KMS-11 (cell line): ENCODE results near the gene GFPT1.

Experiments used
- H2AFZ ChIP-seq: fragments of 200-600 bp; sonication (generic); 2 replicates; pipeline ENCODE4 v1.6.1; 2016; ENCODE audit warnings: antibody characterized with exemption, mixed run types, low read depth
- H3K27ac ChIP-seq: fragments of 200-600 bp; sonication (generic); 2 replicates; pipeline ENCODE4 v1.6.1; 2016; ENCODE audit warnings: mild to moderate bottlenecking, mixed run types
- H3K27me3 ChIP-seq: fragments of 200-600 bp; sonication (generic); 2 replicates; pipeline ENCODE4 v1.6.1; 2017; ENCODE audit warnings: mild to moderate bottlenecking, low read depth, mixed run types, moderate library complexity; ENCODE audit not compliant: insufficient read depth
- H3K36me3 ChIP-seq: fragments of 200-600 bp; sonication (generic); 2 replicates; pipeline ENCODE4 v1.6.1; 2017; ENCODE audit warnings: mild to moderate bottlenecking, mixed run types; ENCODE audit not compliant: insufficient read depth
- H3K4me1 ChIP-seq: fragments of 200-600 bp; sonication (generic); 2 replicates; pipeline ENCODE4 v1.6.1; 2016; ENCODE audit warnings: mild to moderate bottlenecking, low read depth, mixed run types; ENCODE audit not compliant: poor library complexity, severe bottlenecking
- H3K4me2 ChIP-seq: fragments of 200-600 bp; sonication (generic); 2 replicates; pipeline ENCODE4 v1.7.0; 2016; ENCODE audit warnings: mild to moderate bottlenecking, mixed run types
- H3K4me3 ChIP-seq: fragments of 200-600 bp; sonication (generic); IDR thresholded peaks from 2 replicates; pipeline ENCODE4 v1.6.1; 2017; ENCODE audit warnings: low read depth, low read length, mixed read lengths; ENCODE audit not compliant: insufficient read depth
- H3K79me2 ChIP-seq: fragments of 200-600 bp; sonication (generic); 2 replicates; pipeline ENCODE4 v1.6.1; 2016; ENCODE audit warnings: low read depth, mixed run types; ENCODE audit not compliant: insufficient read depth
- H3K9ac ChIP-seq: fragments of 200-600 bp; sonication (generic); 2 replicates; pipeline ENCODE4 v1.6.1; 2016; ENCODE audit warnings: mild to moderate bottlenecking, mixed run types
- H4K20me1 ChIP-seq: fragments of 200-600 bp; sonication (generic); 2 replicates; pipeline ENCODE4 v1.6.1; 2016; ENCODE audit warnings: mild to moderate bottlenecking, mixed run types; ENCODE audit not compliant: insufficient read depth
- TF ChIP-seq, protein P1 (sequence below): fragments of 200-600 bp; sonication (generic); conservative IDR thresholded peaks from 2 replicates; pipeline ENCODE4 v1.6.1; 2017; ENCODE audit warnings: low read depth, mild to moderate bottlenecking, antibody characterized with exemption, low read length, moderate library complexity, mixed read lengths

GFPT1 gene

DNA sequence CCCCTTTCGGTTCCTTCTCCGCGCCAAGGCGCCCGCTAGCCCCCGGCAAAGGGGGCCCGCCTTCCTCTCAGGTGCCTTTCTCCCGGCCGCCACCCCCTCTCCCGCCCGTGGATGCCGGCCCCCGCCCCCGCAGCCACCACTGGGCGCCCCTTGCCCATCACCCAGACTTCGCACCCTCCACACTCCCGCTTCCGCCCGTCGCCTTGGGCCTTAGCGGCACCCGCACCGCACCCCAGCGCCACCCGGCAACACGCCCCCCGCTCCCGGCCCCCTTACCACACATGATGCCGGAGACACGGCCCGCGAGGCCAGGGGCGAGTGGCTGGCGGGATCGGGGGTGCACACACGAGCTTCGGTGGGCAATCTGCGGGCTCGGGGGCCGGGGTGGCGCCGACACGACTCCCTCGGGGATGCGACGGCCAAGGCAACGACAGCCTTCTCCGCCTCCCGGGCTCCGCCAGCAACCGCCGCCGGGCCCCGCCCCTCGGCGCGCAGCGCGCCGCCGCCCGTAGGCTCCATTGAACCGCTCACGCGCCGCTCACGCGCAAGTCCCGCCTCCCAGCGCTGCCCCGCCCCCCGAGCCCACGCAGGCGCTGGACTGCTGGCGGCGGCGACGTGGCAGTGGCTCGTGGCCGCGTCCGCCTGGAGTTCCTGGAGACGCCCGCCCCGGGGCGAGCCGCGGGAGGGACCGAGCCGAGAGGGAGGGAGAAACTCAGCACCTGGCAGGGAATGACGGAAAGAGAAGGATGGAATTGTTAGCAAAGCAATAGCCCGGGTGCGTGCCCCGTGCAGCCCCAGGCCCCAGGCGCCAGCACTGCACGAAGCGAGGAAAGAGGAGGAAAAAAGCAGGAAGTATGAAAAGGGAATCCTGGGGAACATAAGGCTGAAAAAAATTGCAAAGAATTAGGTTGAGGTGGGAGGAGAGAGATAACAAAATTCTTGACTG, at the start of gene GFPT1:
TSS of gene GFPT1 (minus strand) at position 439 of the 946 bp plus-strand sequence. CDS start at position 283, 156 bp downstream.
- Histone ChIP-seq H4K20me1 (no peaks in the 10 kb centered on the region), H3K4me2 (peak within 1 kb of the TSS; percentile 85), H3K4me3 (peak within 1 kb of the TSS; percentile 84), H3K36me3 (no peaks in the 10 kb centered on the region), H3K9ac (peak within 1 kb of the TSS; percentile 85), H3K79me2 (peaks cover 47% of the 10 kb centered on the region), H2AFZ (peak within 1 kb of the TSS; percentile 97), H3K27me3 (no peaks in the 10 kb centered on the region), H3K4me1 (peaks cover 51% of the 10 kb centered on the region), H3K27ac (peak within 1 kb of the TSS; percentile 35)
- TF ChIP-seq, protein P1, sequence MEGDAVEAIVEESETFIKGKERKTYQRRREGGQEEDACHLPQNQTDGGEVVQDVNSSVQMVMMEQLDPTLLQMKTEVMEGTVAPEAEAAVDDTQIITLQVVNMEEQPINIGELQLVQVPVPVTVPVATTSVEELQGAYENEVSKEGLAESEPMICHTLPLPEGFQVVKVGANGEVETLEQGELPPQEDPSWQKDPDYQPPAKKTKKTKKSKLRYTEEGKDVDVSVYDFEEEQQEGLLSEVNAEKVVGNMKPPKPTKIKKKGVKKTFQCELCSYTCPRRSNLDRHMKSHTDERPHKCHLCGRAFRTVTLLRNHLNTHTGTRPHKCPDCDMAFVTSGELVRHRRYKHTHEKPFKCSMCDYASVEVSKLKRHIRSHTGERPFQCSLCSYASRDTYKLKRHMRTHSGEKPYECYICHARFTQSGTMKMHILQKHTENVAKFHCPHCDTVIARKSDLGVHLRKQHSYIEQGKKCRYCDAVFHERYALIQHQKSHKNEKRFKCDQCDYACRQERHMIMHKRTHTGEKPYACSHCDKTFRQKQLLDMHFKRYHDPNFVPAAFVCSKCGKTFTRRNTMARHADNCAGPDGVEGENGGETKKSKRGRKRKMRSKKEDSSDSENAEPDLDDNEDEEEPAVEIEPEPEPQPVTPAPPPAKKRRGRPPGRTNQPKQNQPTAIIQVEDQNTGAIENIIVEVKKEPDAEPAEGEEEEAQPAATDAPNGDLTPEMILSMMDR = no peak

DNA sequence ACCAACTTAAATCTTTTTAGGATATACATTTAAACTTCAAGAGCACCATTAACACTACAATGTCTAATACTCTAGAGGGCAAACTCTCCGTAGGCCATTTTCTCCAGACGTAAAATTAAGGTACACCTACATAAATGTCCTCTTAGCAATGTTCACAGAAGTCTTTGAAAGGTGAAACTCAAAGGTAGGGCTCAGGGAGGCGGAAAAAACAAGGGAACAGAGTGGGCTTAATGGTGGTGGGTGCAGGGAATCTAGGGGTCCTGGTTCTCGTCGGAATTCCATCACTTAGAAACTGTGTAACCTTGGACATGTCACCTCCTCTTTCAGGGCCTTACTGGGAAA, 49.5 kb upstream of the GFPT1 start:
- peak overlapping the region; percentile 90 for H3K9ac ChIP-seq
- no peaks in the 10 kb centered on the region for H3K27me3 ChIP-seq
- no peak overlapping the region for H3K4me3 ChIP-seq
- H4K20me1 ChIP-seq = no peaks in the 10 kb centered on the region
- TF ChIP-seq, protein P1 = no peak
- H3K27ac ChIP-seq = peak overlapping the region; percentile 83
- peak overlapping the region; percentile 40 for H3K4me2 ChIP-seq
- H3K79me2 ChIP-seq = peaks cover 24% of the 10 kb centered on the region
- H3K4me1 ChIP-seq = peaks cover 21% of the 10 kb centered on the region
- H3K36me3 ChIP-seq = no peaks in the 10 kb centered on the region
- H2AFZ ChIP-seq = peak overlapping the region; percentile 91

DNA sequence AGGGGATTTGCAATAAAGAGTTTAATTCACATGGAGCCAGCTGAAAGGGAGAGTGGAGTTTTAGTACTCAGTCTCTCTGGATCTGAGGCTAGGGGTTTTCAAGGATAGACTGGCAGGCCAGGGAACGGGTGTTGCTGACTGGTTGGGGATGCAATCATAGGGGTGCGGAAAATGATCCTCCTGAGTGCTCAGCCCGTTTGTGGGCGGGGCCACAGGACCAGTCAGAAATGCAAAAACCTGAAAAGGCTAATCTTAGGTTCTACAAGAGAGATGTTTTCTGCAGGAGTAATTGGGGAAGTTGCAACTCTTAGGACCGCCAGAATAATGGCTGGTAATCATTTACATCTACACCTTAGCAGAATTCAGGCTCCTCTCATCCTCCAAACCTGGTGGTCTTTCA, 47.7 kb upstream of the GFPT1 start:
- no peaks in the 10 kb centered on the region for H3K27me3 ChIP-seq
- no peak overlapping the region for H3K9ac ChIP-seq
- no peak overlapping the region for H2AFZ ChIP-seq
- no peaks in the 10 kb centered on the region for H3K36me3 ChIP-seq
- H3K79me2 ChIP-seq = peaks cover 24% of the 10 kb centered on the region
- no peaks in the 10 kb centered on the region for H4K20me1 ChIP-seq
- no peak overlapping the region; the same call in 1 of the 2 replicates for H3K4me2 ChIP-seq
- peaks cover 21% of the 10 kb centered on the region for H3K4me1 ChIP-seq
- H3K4me3 ChIP-seq = no peak overlapping the region
- TF ChIP-seq, protein P1 = no peak
- H3K27ac ChIP-seq = no peak overlapping the region

DNA sequence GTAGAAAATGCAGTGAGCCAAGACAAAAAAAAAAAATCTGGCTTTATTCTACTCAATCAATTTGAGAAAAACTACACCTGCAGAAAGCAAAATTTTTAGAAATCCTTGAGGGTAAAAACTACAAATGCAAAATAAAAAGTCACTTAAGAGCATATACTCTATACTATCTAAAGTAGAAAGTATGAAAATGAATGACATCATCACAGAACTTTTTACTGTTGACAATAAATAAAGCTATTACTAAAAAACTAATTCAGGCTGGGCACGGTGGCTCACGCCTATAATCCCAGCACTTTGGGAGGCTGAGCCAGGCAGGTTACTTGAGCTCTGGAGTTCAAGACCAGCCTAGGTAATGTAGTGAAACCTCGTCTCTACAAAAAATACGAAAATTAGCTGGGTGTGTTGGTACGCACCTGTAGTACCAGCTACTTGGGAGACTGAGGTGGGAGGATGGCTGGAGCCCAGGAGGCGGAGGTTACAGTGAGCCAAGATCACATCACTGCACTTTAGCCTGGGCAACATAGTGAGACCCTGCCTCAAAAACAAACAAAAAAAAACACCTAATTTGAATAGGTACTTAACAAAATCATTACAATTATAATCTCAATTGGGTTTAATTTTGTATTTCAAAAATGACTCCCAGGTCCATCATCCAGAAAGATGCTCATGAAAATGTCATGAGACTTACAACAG, 42.6 kb upstream of the GFPT1 start:
- TF ChIP-seq, protein P1 = no peak
- Histone ChIP-seq H4K20me1 (no peaks in the 10 kb centered on the region), H3K36me3 (peaks cover 3% of the 10 kb centered on the region; the same call in 1 of the 2 replicates), H3K27ac (no peak overlapping the region), H3K4me1 (no peaks in the 10 kb centered on the region), H3K4me2 (no peak overlapping the region), H3K79me2 (0 out of 2 replicates have a peak, but pooled peaks cover 6% of the 10 kb centered on the region), H3K27me3 (no peaks in the 10 kb centered on the region), H3K9ac (no peak overlapping the region), H3K4me3 (no peak overlapping the region), H2AFZ (no peak overlapping the region)
